ENCODE results near the gene ALDH1A3. TPM values are rescaled to one million over a fixed set of nuclear protein-coding genes. Genes with fewer than 3 reads are reported as not detected.
A peak's percentile ranks its signal among the peaks of the same experiment; 100 is the strongest.

ALDH1A3 gene
- total RNA-seq, 1 experiment from 2014 or later, result 14.0 TPM

GRCh38 chr15:100879061-100879463 lies 569 bp upstream of the ALDH1A3 start:
- H3K27ac Mint-ChIP-seq, result no peak overlapping the region
- ChIA-PET CTCF (interaction anchor here (0.9 to 4.7 kb wide), 6 partner anchors 9 to 529 kb away, joined by 3 to 45 read pairs (median 5); no protein-coding TSS in a partner anchor), POLR2A (no interaction called here)
- TF ChIP-seq ETV6 (CRISPR knock-in tag; IDR thresholded peaks at IDR 0.05) (no peak), USF2 (CRISPR knock-in tag; IDR thresholded peaks at IDR 0.05) (peak; percentile 42), KAT7 (CRISPR knock-in tag; IDR thresholded peaks at IDR 0.05; ENCODE audit: borderline replicate concordance) (0 out of 2 replicates have a peak, but pooled peaks have one; percentile 34), MAX (CRISPR knock-in tag; IDR thresholded peaks at IDR 0.05) (no peak), ATF1 (CRISPR knock-in tag; IDR thresholded peaks at IDR 0.05) (no peak)
- no peaks in the 10 kb centered on the region for H3K36me3 Mint-ChIP-seq
- H3K9me3 Mint-ChIP-seq, result no peaks in the 10 kb centered on the region
- peaks cover 82% of the 10 kb centered on the region for H3K27me3 Mint-ChIP-seq (ENCODE audit: low read depth)
- peak; percentile 41 for DNase-seq (ENCODE audit: low spot score)
- ATAC-seq, result peak; percentile 36
- peaks cover 30% of the 10 kb centered on the region for H3K4me1 Mint-ChIP-seq
- H3K4me3 Mint-ChIP-seq, result peak overlapping the region; percentile 78

- Mint-ChIP-seq H3K4me3 (peak overlapping the region; percentile 89), H3K4me1 (peaks cover 30% of the 10 kb centered on the region), H3K9me3 (no peaks in the 10 kb centered on the region), H3K36me3 (no peaks in the 10 kb centered on the region), H3K27me3 (ENCODE audit: low read depth) (peaks cover 76% of the 10 kb centered on the region), H3K27ac (no peak overlapping the region)
- TF ChIP-seq CREM (CRISPR knock-in tag; IDR thresholded peaks at IDR 0.05), result 0 out of 2 replicates have a peak, but pooled peaks have one; percentile 16
- no peak for TF ChIP-seq EMX1 (CRISPR knock-in tag; IDR thresholded peaks at IDR 0.05)
- 0 out of 2 replicates have a peak, but pooled peaks have one; percentile 28 for TF ChIP-seq MAX (CRISPR knock-in tag; IDR thresholded peaks at IDR 0.05)
- TF ChIP-seq ZNF317 (CRISPR knock-in tag; IDR thresholded peaks at IDR 0.05; ENCODE audit: borderline replicate concordance, low read depth), result no peak
- peak; percentile 13; the same call in 1 of the 2 replicates for TF ChIP-seq HMGXB4 (CRISPR knock-in tag; IDR thresholded peaks at IDR 0.05)
- TF ChIP-seq ZBTB21 (CRISPR knock-in tag; IDR thresholded peaks at IDR 0.05; ENCODE audit: borderline replicate concordance), result no peak
- TF ChIP-seq ZNF281 (CRISPR knock-in tag; IDR thresholded peaks at IDR 0.05), result 0 out of 2 replicates have a peak, but pooled peaks have one; percentile 32
- peak; percentile 43 for ATAC-seq
- POLR2A ChIA-PET, result no interaction called here
- CTCF ChIA-PET, result interaction anchor here (1.0 to 4.7 kb wide), 2 partner anchors 9 to 127 kb away, joined by 3 to 45 read pairs; no protein-coding TSS in a partner anchor
- peak; percentile 53 for DNase-seq (ENCODE audit: low spot score)
Observed at GRCh38 chr15:100880139-100880896, 687 bp downstream of the ALDH1A3 start.

GRCh38 chr15:100880897-100881242 lies 1.2 kb downstream of the ALDH1A3 start:
- Mint-ChIP-seq H3K36me3 (no peaks in the 10 kb centered on the region), H3K4me3 (peak overlapping the region; percentile 89), H3K4me1 (peaks cover 34% of the 10 kb centered on the region), H3K9me3 (no peaks in the 10 kb centered on the region), H3K27ac (no peak overlapping the region), H3K27me3 (ENCODE audit: low read depth) (peaks cover 71% of the 10 kb centered on the region)
- DNase-seq (ENCODE audit: low spot score) (no peak), ATAC-seq (no peak)
- CTCF ChIA-PET, result interaction anchor here (1.0 to 4.7 kb wide), 2 partner anchors 9 to 127 kb away, joined by 3 to 45 read pairs; no protein-coding TSS in a partner anchor
- POLR2A ChIA-PET, result no interaction called here
- TF ChIP-seq PREB (CRISPR knock-in tag; IDR thresholded peaks at IDR 0.05; ENCODE audit: borderline replicate concordance) (no peak), ZNF121 (CRISPR knock-in tag; IDR thresholded peaks at IDR 0.05) (no peak), ZNF671 (CRISPR knock-in tag; IDR thresholded peaks at IDR 0.05) (no peak), MAX (CRISPR knock-in tag; IDR thresholded peaks at IDR 0.05) (0 out of 2 replicates have a peak, but pooled peaks have one; percentile 1), AFF4 (CRISPR knock-in tag; IDR thresholded peaks at IDR 0.05; ENCODE audit: borderline replicate concordance) (no peak), ELF4 (CRISPR knock-in tag; IDR thresholded peaks at IDR 0.05; ENCODE audit: low read depth) (no peak), ESRRA (CRISPR knock-in tag; IDR thresholded peaks at IDR 0.05; ENCODE audit: borderline replicate concordance) (no peak), SMAD3 (CRISPR knock-in tag; IDR thresholded peaks at IDR 0.05; ENCODE audit: borderline replicate concordance) (no peak)
